Astrocyte (in vitro differentiated cells and primary cell): ENCODE results near the gene PRSS22.

Source experiments
- EZH2 ChIP-seq: IDR thresholded peaks from 2 replicates; pipeline ENCODE4 v1.6.1; 2012; ENCODE audit warnings: mild to moderate bottlenecking, low read length, inconsistent platforms; ENCODE audit not compliant: insufficient read depth
- TF ChIP-seq, protein P1 (sequence below): IDR thresholded peaks from 2 replicates; pipeline ENCODE4 v1.5.1; 2011; ENCODE audit warnings: low read depth, mild to moderate bottlenecking, inconsistent platforms, low read length, moderate library complexity; ENCODE audit not compliant: insufficient read depth

DNA sequence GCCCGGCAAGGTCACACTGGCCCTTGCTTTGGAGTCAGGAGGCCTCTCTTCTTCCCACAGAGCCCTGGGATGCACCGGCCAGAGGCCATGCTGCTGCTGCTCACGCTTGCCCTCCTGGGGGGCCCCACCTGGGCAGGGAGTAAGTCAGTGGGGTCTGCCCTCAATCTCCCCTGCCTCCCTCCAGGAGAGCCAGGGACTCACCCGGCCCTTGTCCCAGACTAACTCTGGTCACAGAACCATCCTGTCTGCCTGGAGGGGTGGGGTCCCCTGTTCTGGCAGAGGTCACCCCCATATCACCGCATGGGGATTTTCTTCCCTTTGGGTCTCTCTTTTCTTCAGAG lies 27.6 kb downstream of the PRSS22 start:
- TF ChIP-seq, protein P1, sequence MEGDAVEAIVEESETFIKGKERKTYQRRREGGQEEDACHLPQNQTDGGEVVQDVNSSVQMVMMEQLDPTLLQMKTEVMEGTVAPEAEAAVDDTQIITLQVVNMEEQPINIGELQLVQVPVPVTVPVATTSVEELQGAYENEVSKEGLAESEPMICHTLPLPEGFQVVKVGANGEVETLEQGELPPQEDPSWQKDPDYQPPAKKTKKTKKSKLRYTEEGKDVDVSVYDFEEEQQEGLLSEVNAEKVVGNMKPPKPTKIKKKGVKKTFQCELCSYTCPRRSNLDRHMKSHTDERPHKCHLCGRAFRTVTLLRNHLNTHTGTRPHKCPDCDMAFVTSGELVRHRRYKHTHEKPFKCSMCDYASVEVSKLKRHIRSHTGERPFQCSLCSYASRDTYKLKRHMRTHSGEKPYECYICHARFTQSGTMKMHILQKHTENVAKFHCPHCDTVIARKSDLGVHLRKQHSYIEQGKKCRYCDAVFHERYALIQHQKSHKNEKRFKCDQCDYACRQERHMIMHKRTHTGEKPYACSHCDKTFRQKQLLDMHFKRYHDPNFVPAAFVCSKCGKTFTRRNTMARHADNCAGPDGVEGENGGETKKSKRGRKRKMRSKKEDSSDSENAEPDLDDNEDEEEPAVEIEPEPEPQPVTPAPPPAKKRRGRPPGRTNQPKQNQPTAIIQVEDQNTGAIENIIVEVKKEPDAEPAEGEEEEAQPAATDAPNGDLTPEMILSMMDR = no peak
- TF ChIP-seq EZH2 = no peak
